Measurements from ENCODE around the gene LDLRAD4.

The LDLRAD4 gene

GRCh38 chr18:13403786-13404549 is 185.4 kb downstream of the LDLRAD4 start:
- DNase-seq (ENCODE audit: low read depth in 2 of 2): no peak

GRCh38 chr18:13405305-13406038 is 186.9 kb downstream of the LDLRAD4 start:
- DNase-seq (ENCODE audit: low read depth in 2 of 2): no peak

- no peak for DNase-seq (ENCODE audit: low read depth in 2 of 2)
These were observed 187.6 kb downstream of the LDLRAD4 start for GRCh38 chr18:13406049-13406615.

- no peak for DNase-seq (ENCODE audit: low read depth in 2 of 2)
These were observed 188.2 kb downstream of the LDLRAD4 start for GRCh38 chr18:13406736-13407135.

- DNase-seq (ENCODE audit: low read depth in 2 of 2): no peak
These were observed 188.9 kb downstream of the LDLRAD4 start for GRCh38 chr18:13407484-13407883.

- no peak for DNase-seq (ENCODE audit: low read depth in 2 of 2)
These were observed 190.5 kb downstream of the LDLRAD4 start for GRCh38 chr18:13409026-13409425.

- DNase-seq (ENCODE audit: low read depth in 2 of 2): no peak
These were observed 191.4 kb downstream of the LDLRAD4 start for GRCh38 chr18:13409997-13410396.

- DNase-seq (ENCODE audit: low read depth in 2 of 2): no peak
These were observed 191.9 kb downstream of the LDLRAD4 start for GRCh38 chr18:13410471-13410870.

- no peak for DNase-seq (ENCODE audit: low read depth in 2 of 2)
These were observed 193.5 kb downstream of the LDLRAD4 start for GRCh38 chr18:13412017-13412416.

- DNase-seq (ENCODE audit: low read depth in 2 of 2): no peak
These were observed 194.3 kb downstream of the LDLRAD4 start for GRCh38 chr18:13412901-13413300.

GRCh38 chr18:13414102-13414501 is 195.5 kb downstream of the LDLRAD4 start:
- DNase-seq (ENCODE audit: low read depth in 2 of 2): no peak

GRCh38 chr18:13414521-13414920 is 196.0 kb downstream of the LDLRAD4 start:
- no peak for DNase-seq (ENCODE audit: low read depth in 2 of 2)

GRCh38 chr18:13415736-13416135 is 197.2 kb downstream of the LDLRAD4 start:
- DNase-seq (ENCODE audit: low read depth in 2 of 2): no peak

GRCh38 chr18:13416208-13416607 is 197.6 kb downstream of the LDLRAD4 start:
- DNase-seq (ENCODE audit: low read depth in 2 of 2): no peak

- no peak for DNase-seq (ENCODE audit: low read depth in 2 of 2)
These were observed 198.3 kb downstream of the LDLRAD4 start for GRCh38 chr18:13416848-13417247.

- DNase-seq (ENCODE audit: low read depth in 2 of 2): no peak
These were observed 199.6 kb downstream of the LDLRAD4 start for GRCh38 chr18:13418013-13418710.

- DNase-seq (ENCODE audit: low read depth in 2 of 2): no peak
These were observed 202.6 kb downstream of the LDLRAD4 start for GRCh38 chr18:13420969-13421686.

GRCh38 chr18:13422541-13423147 is 204.1 kb downstream of the LDLRAD4 start:
- no peak for DNase-seq (ENCODE audit: low read depth in 2 of 2)

- no peak for DNase-seq (ENCODE audit: low read depth in 2 of 2)
These were observed 204.8 kb downstream of the LDLRAD4 start for GRCh38 chr18:13423352-13423751.

- DNase-seq (ENCODE audit: low read depth in 2 of 2): no peak
These were observed 205.8 kb downstream of the LDLRAD4 start for GRCh38 chr18:13424363-13424762.
